ENCODE results near the gene ARL2.

ARL2 gene

DNA sequence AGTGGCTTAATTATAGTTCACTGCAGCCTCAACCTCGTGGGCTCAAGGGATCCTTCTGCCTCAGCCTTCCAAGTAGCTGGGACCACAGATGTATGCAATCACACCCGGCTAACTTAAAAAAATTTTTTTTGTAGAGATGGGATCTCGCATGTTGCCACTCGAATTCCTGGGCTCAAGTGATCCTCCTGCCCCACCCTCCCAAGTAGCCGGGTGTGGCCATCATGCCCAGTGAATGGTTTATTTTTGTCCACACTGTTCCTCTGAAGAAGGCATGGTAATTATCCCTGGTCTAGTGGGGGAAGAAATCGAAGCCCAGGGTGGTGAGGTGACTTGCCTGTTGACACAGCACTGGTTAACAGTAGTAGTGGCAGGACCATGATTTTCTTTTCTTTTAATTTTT is 28.9 kb downstream of the ARL2 start:
- no peak overlapping the region for H3K27ac Mint-ChIP-seq

DNA sequence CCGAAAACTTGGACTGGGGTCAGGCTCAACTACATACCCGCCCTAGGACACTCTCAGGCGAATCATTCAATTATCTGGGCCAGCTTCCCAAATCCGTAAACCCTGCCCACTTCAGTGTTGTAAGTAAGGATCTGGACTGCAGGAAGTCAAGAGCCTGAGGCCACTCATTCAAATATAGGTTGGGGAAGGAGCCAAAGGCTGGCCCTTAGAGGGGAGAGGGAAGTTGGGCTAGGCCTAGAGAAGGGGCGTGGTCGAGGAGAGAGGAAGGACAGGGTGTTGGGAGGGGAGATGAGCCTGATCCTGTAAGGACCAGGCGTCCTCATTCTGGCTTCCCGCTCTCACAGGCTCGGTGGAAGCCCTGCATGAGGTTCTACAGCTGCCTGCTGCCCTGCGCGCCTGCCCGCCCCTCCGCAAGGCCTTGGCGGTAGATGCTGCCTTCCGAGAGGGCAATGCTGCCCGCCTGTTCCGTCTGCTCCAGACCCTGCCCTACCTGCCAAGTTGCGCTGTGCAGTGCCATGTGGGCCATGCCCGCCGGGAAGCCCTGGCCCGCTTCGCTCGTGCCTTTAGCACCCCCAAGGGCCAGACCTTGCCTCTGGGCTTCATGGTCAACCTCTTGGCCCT is 30.0 kb downstream of the ARL2 start:
- DNase-seq (no peak), ATAC-seq (replicated peaks) (no peak)
- H3K36me3 Mint-ChIP-seq (ENCODE audit: insufficient read depth): peaks cover 2% of the 10 kb centered on the region
- H3K27ac Mint-ChIP-seq: no peak overlapping the region
- no peak overlapping the region for H3K4me3 Mint-ChIP-seq
- H3K4me1 Mint-ChIP-seq (ENCODE audit: low read depth in 2 of 2): peaks cover 7 to 10% of the 10 kb centered on the region in 2 donors
- H3K27me3 Mint-ChIP-seq: no peaks in the 10 kb centered on the region
- no peaks in the 10 kb centered on the region for H3K9me3 Mint-ChIP-seq

More for the DNA sequence above, 28.9 kb downstream of the ARL2 start:
- Mint-ChIP-seq H3K4me3 (peak overlapping the region; percentile 79 to 88), H3K9me3 (no peaks in the 10 kb centered on the region), H3K36me3 (ENCODE audit: insufficient read depth) (peaks cover 6% of the 10 kb centered on the region), H3K27me3 (no peaks in the 10 kb centered on the region), H3K4me1 (ENCODE audit: low read depth in 2 of 2) (peaks cover 7 to 10% of the 10 kb centered on the region in 2 donors)
- DNase-seq (no peak), ATAC-seq (replicated peaks) (no peak)

DNA sequence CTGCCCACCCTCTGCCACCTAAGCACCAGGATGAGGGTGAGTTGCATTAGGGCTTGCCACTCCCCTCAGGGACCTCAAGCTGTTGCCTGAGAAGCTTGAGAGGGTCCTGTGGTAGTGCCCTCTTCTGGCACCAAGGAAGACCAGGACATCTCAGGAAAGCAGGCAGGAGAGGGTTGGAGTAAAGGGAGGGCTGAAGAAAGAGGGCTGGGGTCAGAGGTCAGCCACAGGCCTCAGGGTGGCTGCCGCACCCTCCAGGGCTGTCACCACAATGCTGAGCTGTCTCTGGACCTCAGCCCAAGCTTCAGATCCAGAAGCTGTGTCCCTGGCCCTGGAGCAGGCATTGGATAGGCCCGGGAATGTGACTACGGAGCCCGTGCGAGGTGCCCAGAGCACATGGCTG is 31.1 kb downstream of the ARL2 start:
- Mint-ChIP-seq H3K27me3 (no peaks in the 10 kb centered on the region), H3K9me3 (no peaks in the 10 kb centered on the region), H3K4me1 (ENCODE audit: low read depth in 2 of 2) (peaks cover 7 to 10% of the 10 kb centered on the region in 2 donors), H3K36me3 (ENCODE audit: insufficient read depth) (peaks cover 2% of the 10 kb centered on the region), H3K27ac (no peak overlapping the region), H3K4me3 (no peak overlapping the region)
- ATAC-seq (replicated peaks): no peak
- no peak for DNase-seq

DNA sequence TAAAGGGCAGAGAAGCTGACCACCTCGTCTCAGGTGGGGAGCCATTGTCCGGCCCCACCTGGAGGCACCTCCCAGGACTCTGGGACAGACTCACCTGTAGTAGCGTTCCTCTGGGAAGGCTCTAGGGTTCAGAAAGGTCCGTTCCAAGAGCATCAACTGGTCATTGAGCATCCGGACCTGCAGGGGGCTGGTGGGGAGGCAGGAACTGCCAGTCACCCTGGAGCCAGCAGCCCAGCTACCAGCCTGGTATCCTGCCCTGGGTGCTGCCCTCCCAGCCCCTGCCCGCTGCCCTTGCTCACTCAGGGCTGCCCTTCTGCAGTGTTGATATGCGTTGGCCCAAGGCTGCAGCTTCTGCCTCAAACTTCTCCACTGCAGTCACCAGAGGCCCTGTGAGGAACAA is 31.8 kb downstream of the ARL2 start:
- H3K4me3 Mint-ChIP-seq: no peak overlapping the region
- peaks cover 2% of the 10 kb centered on the region for H3K36me3 Mint-ChIP-seq (ENCODE audit: insufficient read depth)
- H3K4me1 Mint-ChIP-seq (ENCODE audit: low read depth in 2 of 2): peaks cover 7 to 10% of the 10 kb centered on the region in 2 donors
- ATAC-seq (replicated peaks) (no peak), DNase-seq (no peak)
- no peaks in the 10 kb centered on the region for H3K9me3 Mint-ChIP-seq
- H3K27me3 Mint-ChIP-seq: no peaks in the 10 kb centered on the region
- no peak overlapping the region for H3K27ac Mint-ChIP-seq

DNA sequence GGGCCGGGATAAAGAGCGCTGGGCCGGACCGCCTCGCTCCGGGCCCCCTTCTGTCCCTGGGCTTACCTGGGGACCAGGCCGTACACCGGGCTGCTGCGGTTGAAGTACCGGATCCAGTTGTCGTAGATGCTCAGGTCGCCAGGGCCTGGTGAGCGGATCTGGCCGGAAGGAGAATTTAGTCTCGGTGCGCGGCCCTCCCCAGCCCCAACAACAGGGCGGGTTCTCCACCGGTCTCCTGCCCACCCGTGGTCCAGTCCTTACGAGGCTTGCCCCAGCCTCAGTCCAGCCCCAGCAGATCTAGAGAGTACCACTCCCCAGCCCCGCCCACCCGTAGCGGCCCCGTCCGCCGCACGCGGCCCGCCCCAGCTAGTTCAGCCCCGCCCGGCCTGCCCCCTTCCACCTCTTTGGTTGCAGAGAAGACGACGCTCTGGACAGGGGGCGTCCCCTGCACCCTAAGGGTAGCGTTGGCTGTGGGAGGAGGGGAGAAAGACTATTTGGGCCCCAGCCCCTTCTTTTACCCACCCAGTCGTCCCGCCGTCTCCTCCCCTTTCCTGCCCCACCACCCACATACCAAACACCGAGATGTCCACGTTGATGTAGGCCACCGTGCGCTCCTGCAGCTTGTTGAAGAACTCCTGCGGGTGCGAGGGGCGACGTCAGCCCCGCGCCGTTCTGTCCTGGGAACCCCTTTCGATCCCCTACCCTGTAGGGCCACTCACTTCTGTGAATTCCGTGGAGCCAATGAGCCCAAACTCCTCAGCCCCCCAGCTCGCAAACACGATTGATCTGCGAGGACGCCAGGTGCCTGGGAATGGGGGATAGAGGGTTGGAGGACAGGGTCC is 33.8 kb downstream of the ARL2 start:
- DNase-seq (no peak), ATAC-seq (replicated peaks) (peak; percentile 44)
- peak overlapping the region; percentile 64 to 76 for H3K4me3 Mint-ChIP-seq
- peak overlapping the region; percentile 6 to 66 for H3K27ac Mint-ChIP-seq
- peaks cover 6 to 7% of the 10 kb centered on the region in 2 donors for H3K4me1 Mint-ChIP-seq (ENCODE audit: low read depth in 2 of 2)
- no peaks in the 10 kb centered on the region for H3K9me3 Mint-ChIP-seq
- peaks cover 2% of the 10 kb centered on the region for H3K36me3 Mint-ChIP-seq (ENCODE audit: insufficient read depth)
- H3K27me3 Mint-ChIP-seq: peaks cover 0 to 5% of the 10 kb centered on the region in 2 donors

DNA sequence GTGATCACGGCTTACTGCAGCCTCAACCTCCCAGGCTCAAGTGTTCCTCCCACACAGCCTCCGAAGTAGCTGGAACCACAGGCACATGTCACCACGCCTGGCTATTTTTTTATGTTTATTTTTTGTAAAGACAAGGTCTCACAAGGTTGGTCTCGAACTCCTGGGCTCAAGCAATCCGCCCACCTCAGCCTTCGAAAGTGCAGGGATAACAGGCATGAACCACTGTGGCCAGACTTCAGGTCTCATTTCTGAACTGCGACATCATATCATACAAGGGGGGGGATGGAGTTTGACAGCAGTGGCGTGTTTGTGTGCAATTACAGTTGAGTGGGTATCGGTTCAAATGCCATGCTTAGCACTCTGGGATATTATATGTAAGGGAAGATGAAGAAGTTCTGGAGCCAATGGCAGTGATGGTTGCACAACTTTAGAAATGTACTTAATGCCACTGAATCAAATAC is 37.5 kb downstream of the ARL2 start:
- H3K36me3 Mint-ChIP-seq (ENCODE audit: insufficient read depth): peaks cover 1% of the 10 kb centered on the region
- no peak overlapping the region for H3K27ac Mint-ChIP-seq
- H3K4me1 Mint-ChIP-seq (ENCODE audit: low read depth in 2 of 2): peaks cover 12 to 18% of the 10 kb centered on the region in 2 donors
- ATAC-seq (replicated peaks) (no peak), DNase-seq (no peak)
- no peaks in the 10 kb centered on the region for H3K9me3 Mint-ChIP-seq
- H3K4me3 Mint-ChIP-seq: peak overlapping the region in 1 of 2 donors; percentile 21
- H3K27me3 Mint-ChIP-seq: peaks cover 0 to 6% of the 10 kb centered on the region in 2 donors

DNA sequence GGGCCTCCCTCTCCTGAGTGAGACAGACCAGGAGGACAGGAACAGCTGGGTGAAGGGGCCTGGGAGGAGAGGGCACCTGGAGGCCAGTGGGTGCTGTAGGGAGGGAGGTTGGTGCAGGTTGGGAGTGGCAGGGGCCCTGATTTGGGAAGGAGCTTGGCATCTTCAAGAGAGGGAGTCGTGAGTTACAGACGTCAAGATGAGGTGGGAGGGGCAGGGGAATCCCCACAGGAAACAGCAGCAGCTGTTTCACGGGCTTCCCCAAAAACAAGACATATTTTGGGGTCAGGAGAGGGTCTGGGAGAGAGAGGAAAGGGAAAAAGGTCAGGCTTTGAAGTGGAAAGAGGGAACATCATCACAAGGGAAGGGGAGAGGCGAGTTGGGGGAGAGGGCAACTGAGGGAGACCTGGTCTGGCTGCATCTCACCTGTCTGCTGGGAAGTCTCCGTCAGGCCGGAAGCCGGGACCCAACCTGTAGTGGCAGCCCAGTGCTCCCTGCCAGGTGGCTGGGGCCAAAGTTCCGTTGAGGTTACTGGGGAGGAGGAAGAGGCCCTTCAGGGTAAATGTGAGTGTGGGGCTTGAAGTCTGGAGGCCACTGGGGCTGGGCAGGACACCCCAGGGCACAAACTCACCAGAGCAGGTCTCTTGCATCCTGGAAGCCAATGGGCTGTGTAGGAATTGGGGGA is 40.0 kb downstream of the ARL2 start:
- Mint-ChIP-seq H3K27ac (peak overlapping the region; percentile 38 to 83), H3K27me3 (peaks cover 0 to 6% of the 10 kb centered on the region in 2 donors), H3K4me3 (peak overlapping the region in 1 of 2 donors; percentile 26), H3K4me1 (ENCODE audit: low read depth in 2 of 2) (peaks cover 9 to 12% of the 10 kb centered on the region in 2 donors), H3K9me3 (no peaks in the 10 kb centered on the region), H3K36me3 (ENCODE audit: insufficient read depth) (no peaks in the 10 kb centered on the region)
- no peak for DNase-seq
- ATAC-seq (replicated peaks): peak; percentile 54

DNA sequence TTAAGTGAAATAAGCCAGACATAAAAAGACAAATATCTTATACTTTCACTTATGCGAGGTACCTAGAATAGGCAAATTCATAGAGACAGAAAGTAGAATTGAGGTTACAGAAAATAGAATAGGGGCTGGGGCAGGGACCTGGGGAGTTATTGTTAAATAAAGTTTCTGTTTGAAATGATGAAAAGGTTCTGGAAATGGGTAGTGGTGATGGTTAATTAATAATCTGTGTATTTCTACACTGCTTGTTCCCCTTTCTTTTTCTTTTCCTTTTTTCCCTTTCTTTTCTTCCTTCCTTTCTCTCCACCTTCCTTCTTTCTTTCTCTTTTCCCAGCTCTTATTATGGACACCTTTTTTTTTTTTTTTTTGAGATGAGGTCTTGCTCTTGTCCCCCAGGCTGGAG is 41.6 kb downstream of the ARL2 start:
- Mint-ChIP-seq H3K9me3 (no peaks in the 10 kb centered on the region), H3K4me3 (no peak overlapping the region), H3K27me3 (peaks cover 0 to 6% of the 10 kb centered on the region in 2 donors), H3K27ac (no peak overlapping the region), H3K4me1 (ENCODE audit: low read depth in 2 of 2) (peaks cover 9 to 12% of the 10 kb centered on the region in 2 donors), H3K36me3 (ENCODE audit: insufficient read depth) (no peaks in the 10 kb centered on the region)
- DNase-seq: no peak
- ATAC-seq (replicated peaks): no peak

DNA sequence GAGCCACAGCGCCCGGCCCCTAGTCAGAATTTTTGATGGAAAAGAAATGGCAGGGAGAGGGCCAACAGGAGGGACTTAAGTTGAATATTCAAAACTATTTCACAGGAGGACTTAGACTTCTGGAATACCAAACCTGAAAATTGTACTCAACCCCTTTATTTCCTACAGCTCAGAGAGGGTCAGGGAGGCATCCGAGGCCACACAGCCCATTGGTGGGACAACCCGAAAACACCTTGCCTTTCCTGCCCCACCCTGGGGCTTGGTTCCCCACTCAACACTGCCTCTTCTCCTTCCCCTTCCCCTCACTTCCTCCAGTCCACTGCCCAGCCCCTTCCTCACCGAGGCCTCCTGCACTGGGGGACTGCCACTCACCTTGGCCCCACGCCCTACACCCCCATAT is 43.0 kb downstream of the ARL2 start:
- H3K4me3 Mint-ChIP-seq: no peak overlapping the region
- DNase-seq (no peak), ATAC-seq (replicated peaks) (no peak)
- peaks cover 2 to 6% of the 10 kb centered on the region in 2 donors for H3K27me3 Mint-ChIP-seq
- peaks cover 11 to 12% of the 10 kb centered on the region in 2 donors for H3K4me1 Mint-ChIP-seq (ENCODE audit: low read depth in 2 of 2)
- H3K36me3 Mint-ChIP-seq (ENCODE audit: insufficient read depth): no peaks in the 10 kb centered on the region
- H3K27ac Mint-ChIP-seq: no peak overlapping the region
- no peaks in the 10 kb centered on the region for H3K9me3 Mint-ChIP-seq

DNA sequence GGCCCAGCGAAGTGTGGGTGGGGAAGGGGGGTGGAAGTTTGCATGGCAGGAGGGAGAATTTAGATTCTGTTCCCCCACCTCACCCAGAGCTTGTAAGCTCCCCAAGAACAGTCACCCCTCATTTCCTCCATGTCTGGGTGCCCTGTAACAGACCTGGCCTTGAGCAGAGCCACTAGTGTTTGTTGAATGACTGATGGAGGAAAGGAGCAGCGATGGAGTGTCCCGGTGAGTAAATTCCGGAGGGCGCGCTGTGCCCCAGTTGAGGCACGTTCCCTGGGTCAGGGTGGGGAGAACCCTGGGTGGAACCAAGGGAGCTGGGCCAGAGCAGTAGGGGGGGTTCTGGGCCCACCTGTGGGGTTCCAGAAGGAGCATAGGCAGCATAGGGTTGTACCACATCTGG is 43.6 kb downstream of the ARL2 start:
- H3K27me3 Mint-ChIP-seq: peaks cover 4 to 7% of the 10 kb centered on the region in 2 donors
- ATAC-seq (replicated peaks) (no peak), DNase-seq (no peak)
- no peak overlapping the region for H3K4me3 Mint-ChIP-seq
- peaks cover 12 to 14% of the 10 kb centered on the region in 2 donors for H3K4me1 Mint-ChIP-seq (ENCODE audit: low read depth in 2 of 2)
- H3K9me3 Mint-ChIP-seq: no peaks in the 10 kb centered on the region
- H3K36me3 Mint-ChIP-seq (ENCODE audit: insufficient read depth): no peaks in the 10 kb centered on the region
- no peak overlapping the region for H3K27ac Mint-ChIP-seq

DNA sequence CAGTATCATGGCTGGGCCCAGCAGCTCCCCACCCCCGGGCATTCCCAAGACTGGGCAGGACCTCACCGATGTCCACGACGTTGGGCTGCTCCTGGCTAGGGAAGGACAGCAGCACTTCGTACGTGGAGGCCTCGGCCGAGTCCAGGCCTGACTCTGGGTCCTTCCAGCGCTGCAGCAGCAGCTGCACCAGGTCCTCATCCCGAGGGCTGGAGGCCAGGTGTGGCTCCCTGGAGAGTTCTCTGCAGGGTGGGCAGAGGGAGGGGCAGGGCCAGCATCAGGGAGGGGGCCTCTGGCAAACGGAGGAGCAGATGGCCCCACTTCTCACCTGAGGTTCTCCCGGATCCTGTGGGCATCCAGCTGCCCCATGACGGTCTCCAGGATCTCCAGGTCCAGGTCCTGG is 44.1 kb downstream of the ARL2 start:
- H3K9me3 Mint-ChIP-seq: no peaks in the 10 kb centered on the region
- H3K4me1 Mint-ChIP-seq (ENCODE audit: low read depth in 2 of 2): peaks cover 12 to 14% of the 10 kb centered on the region in 2 donors
- H3K27me3 Mint-ChIP-seq: peaks cover 0 to 12% of the 10 kb centered on the region in 2 donors
- no peak overlapping the region for H3K4me3 Mint-ChIP-seq
- no peak for DNase-seq
- H3K36me3 Mint-ChIP-seq (ENCODE audit: insufficient read depth): no peaks in the 10 kb centered on the region
- H3K27ac Mint-ChIP-seq: no peak overlapping the region
- ATAC-seq (replicated peaks): no peak

DNA sequence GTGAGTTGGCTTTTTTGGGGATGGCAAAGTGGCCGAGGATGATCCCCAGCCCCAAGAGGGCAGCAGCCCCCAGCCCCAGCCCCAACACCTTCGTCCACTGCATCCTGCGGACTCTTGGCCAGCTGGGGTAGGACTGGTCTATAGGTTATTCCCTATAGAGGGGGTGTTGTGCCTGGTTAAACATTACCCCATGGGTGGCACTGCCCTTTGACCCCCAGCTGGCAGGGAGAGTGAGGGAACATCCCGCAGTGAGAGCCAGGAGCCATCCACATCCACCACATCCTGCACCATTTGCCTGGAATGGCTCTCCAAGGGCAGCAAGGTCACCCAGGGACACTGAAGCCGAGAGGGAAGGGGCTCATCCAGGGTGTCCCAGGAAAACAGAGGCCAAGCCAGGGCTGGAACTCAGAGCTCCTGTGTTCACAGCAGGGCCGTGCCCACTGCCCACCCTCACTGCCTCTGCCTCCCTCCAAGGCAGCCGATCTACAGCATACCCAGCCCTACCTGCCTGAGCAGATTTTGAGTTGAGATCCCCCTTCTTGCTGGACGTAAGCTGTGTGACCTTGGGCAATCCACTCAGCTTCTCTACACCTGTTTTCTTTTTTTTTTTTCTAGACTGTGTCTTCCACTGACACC is 44.6 kb downstream of the ARL2 start, which contains the start of gene NAALADL1:
NAALADL1 (minus strand) TSS at position 135 of the 636 bp plus-strand sequence; CDS start at position 103, 32 bp downstream.
- ATAC-seq (replicated peaks): no peak
- Mint-ChIP-seq H3K4me1 (ENCODE audit: low read depth in 2 of 2) (peaks cover 8 to 14% of the 10 kb centered on the region in 2 donors), H3K4me3 (no peak within 1 kb of the TSS), H3K9me3 (no peaks in the 10 kb centered on the region), H3K36me3 (ENCODE audit: insufficient read depth) (no peaks in the 10 kb centered on the region), H3K27me3 (peaks cover 0 to 14% of the 10 kb centered on the region in 2 donors), H3K27ac (no peak within 1 kb of the TSS)
- no peak for DNase-seq

DNA sequence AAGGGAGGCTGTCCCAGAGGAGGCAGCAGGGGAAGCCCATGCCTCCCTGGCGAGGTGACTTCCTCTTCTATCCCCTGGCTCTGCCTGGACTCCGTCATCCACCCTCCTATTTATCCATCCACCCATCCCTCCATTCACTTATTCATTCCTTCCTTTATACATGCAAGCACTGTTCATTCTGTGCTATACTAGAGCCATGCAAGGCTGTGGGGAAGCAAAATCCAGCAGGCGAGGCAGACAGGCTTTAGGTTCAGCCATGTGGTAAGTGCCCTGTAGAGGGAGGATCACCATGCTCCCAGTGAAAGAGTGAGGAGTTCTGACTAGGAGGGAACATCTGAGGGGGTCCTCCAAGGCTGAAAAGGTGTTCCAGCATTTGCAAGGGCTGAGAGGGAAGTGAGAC is 45.6 kb downstream of the ARL2 start:
- DNase-seq: no peak
- Mint-ChIP-seq H3K4me1 (ENCODE audit: low read depth in 2 of 2) (peaks cover 0 to 5% of the 10 kb centered on the region in 2 donors), H3K36me3 (ENCODE audit: insufficient read depth) (no peaks in the 10 kb centered on the region), H3K4me3 (no peak overlapping the region), H3K27me3 (peaks cover 0 to 14% of the 10 kb centered on the region in 2 donors), H3K27ac (no peak overlapping the region), H3K9me3 (no peaks in the 10 kb centered on the region)
- ATAC-seq (replicated peaks): no peak

All from effector memory CD8-positive, alpha-beta T cell (primary cell).